MM.1S (cell line): ENCODE data around the gene RIIAD1.

Experiments
- CTCF ChIP-seq: fragments of 300-600 bp; sonication (generic); IDR thresholded peaks from 2 replicates; pipeline ENCODE4 v1.5.1; 2016; ENCODE audit warnings: antibody characterized with exemption, low read length, mixed read lengths
- EZH2 ChIP-seq: fragments of 300-600 bp; sonication (generic); optimal IDR thresholded peaks from 2 replicates; pipeline ENCODE3; 2017; ENCODE audit warnings: low read depth, mild to moderate bottlenecking, antibody characterized with exemption, low read length, mixed read lengths
- EZH2phosphoT487 ChIP-seq: fragments of 300-600 bp; sonication (generic); IDR thresholded peaks from 2 replicates; pipeline ENCODE4 v1.6.1; 2018; ENCODE audit warnings: antibody characterized with exemption, low read length

GRCh38 chr1:151704246-151704645 is 17.1 kb upstream of the RIIAD1 start:
- no peak for TF ChIP-seq EZH2
- TF ChIP-seq CTCF = no peak
- TF ChIP-seq EZH2phosphoT487 = no peak
